ENCODE data around the gene NPHP4. TPM values are rescaled to one million over a fixed set of nuclear protein-coding genes. Genes with fewer than 3 reads are reported as not detected.

The NPHP4 gene
- total and polyA plus RNA-seq, 4 donors: 1.7 to 5.6 (median 3.5) TPM

GRCh38 chr1:6006882-6007281 is 14.7 kb upstream of the NPHP4 start:
- Histone ChIP-seq H3K27ac (ENCODE audit: low read depth in 1 of 2, low read length in 2 of 2) (no peak overlapping the region), H3K9ac (ENCODE audit: low read depth in 1 of 2, low read length in 2 of 2) (no peak overlapping the region), H3K36me3 (ENCODE audit: control insufficient read depth in 4 of 4, insufficient read depth in 3 of 4, low read depth in 1 of 4, low read length in 3 of 4) (no peaks in the 10 kb centered on the region), H3K4me1 (ENCODE audit: control insufficient read depth in 4 of 4, insufficient read depth in 4 of 4, low read length in 3 of 4) (no peaks in the 10 kb centered on the region), H3K4me3 (ENCODE audit: low read depth in 1 of 3, low read length in 3 of 3) (no peak overlapping the region), H3K9me3 (ENCODE audit: control insufficient read depth in 4 of 4, low read length in 3 of 4) (no peaks in the 10 kb centered on the region), H3K27me3 (ENCODE audit: control insufficient read depth in 4 of 4, insufficient read depth in 4 of 4, low read length in 3 of 4) (no peaks in the 10 kb centered on the region)
- 67% methylated on average over 12 of the region's 12 CpGs for WGBS
- TF ChIP-seq TAF1 (conservative IDR thresholded peaks at IDR 0.05): no peak
- no peak for TF ChIP-seq YY1 (IDR thresholded peaks at IDR 0.05)
- TF ChIP-seq REST (IDR thresholded peaks at IDR 0.05): no peak
- TF ChIP-seq RAD21 (IDR thresholded peaks at IDR 0.05): no peak
- no peak for TF ChIP-seq SP1 (IDR thresholded peaks at IDR 0.05)
- TF ChIP-seq CTCF (IDR thresholded peaks at IDR 0.05; ENCODE audit: low read depth, low read length, missing input control): no peak
- no peak for TF ChIP-seq JUND (IDR thresholded peaks at IDR 0.05)
- no peak for TF ChIP-seq HNF4A (conservative IDR thresholded peaks at IDR 0.05)
- TF ChIP-seq FOXA1 (IDR thresholded peaks at IDR 0.05): no peak
- no peak for TF ChIP-seq MAX (IDR thresholded peaks at IDR 0.05)
- TF ChIP-seq, protein P1, sequence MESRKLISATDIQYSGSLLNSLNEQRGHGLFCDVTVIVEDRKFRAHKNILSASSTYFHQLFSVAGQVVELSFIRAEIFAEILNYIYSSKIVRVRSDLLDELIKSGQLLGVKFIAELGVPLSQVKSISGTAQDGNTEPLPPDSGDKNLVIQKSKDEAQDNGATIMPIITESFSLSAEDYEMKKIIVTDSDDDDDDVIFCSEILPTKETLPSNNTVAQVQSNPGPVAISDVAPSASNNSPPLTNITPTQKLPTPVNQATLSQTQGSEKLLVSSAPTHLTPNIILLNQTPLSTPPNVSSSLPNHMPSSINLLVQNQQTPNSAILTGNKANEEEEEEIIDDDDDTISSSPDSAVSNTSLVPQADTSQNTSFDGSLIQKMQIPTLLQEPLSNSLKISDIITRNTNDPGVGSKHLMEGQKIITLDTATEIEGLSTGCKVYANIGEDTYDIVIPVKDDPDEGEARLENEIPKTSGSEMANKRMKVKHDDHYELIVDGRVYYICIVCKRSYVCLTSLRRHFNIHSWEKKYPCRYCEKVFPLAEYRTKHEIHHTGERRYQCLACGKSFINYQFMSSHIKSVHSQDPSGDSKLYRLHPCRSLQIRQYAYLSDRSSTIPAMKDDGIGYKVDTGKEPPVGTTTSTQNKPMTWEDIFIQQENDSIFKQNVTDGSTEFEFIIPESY (IDR thresholded peaks at IDR 0.05): no peak
- TF ChIP-seq NR2F2 (IDR thresholded peaks at IDR 0.05): no peak
- TF ChIP-seq RXRA (IDR thresholded peaks at IDR 0.05): no peak
- no peak for TF ChIP-seq EGR1 (IDR thresholded peaks at IDR 0.05; ENCODE audit: low read depth in 2 of 2)
- TF ChIP-seq, protein P2, sequence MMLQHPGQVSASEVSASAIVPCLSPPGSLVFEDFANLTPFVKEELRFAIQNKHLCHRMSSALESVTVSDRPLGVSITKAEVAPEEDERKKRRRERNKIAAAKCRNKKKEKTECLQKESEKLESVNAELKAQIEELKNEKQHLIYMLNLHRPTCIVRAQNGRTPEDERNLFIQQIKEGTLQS (IDR thresholded peaks at IDR 0.05): no peak
- no peak for TF ChIP-seq FOXA2 (IDR thresholded peaks at IDR 0.05)
- no peak for TF ChIP-seq HNF4G (IDR thresholded peaks at IDR 0.05)
- TF ChIP-seq GABPA (IDR thresholded peaks at IDR 0.05 in 1 of 2, conservative IDR thresholded peaks at IDR 0.05 in 1 of 2): no peak
- DNase-seq (ENCODE audit: low spot score): no peak

Measured in liver (tissue), 9 donors.